Measurements from ENCODE around the gene CKM. TPM values are rescaled to one million over a fixed set of nuclear protein-coding genes. Genes with fewer than 3 reads are reported as not detected.

CKM gene
- total RNA-seq, 1 donor from 2014 or later: 3,974 TPM

- H3K4me1 ChIP-seq: peaks cover 10% of the 10 kb centered on the region
- H3K9me3 ChIP-seq (replicated peaks): no peaks in the 10 kb centered on the region
- intact Hi-C loops (cut with micrococcal nuclease): no loop called here
- H3K4me3 ChIP-seq: no peak overlapping the region
- H3K27ac ChIP-seq (replicated peaks): no peak overlapping the region
- no peak for TF ChIP-seq CTCF (IDR thresholded peaks at IDR 0.05; ENCODE audit: borderline replicate concordance)
- no peak for DNase-seq
- H3K36me3 ChIP-seq: peaks cover 9% of the 10 kb centered on the region
- no peaks in the 10 kb centered on the region for H3K27me3 ChIP-seq (ENCODE audit: low read depth)
These were observed 63.8 kb downstream of the CKM start for GRCh38 chr19:45258862-45259261.

- Histone ChIP-seq H3K27me3 (ENCODE audit: low read depth) (no peaks in the 10 kb centered on the region), H3K9me3 (replicated peaks) (no peaks in the 10 kb centered on the region), H3K36me3 (peaks cover 9% of the 10 kb centered on the region), H3K27ac (replicated peaks) (no peak overlapping the region), H3K4me1 (peaks cover 30% of the 10 kb centered on the region), H3K4me3 (no peak overlapping the region)
- DNase-seq: no peak
- intact Hi-C loops (cut with micrococcal nuclease): no loop called here
- TF ChIP-seq CTCF (IDR thresholded peaks at IDR 0.05; ENCODE audit: borderline replicate concordance): no peak
These were observed 65.8 kb downstream of the CKM start for GRCh38 chr19:45256836-45257235.

Other genes with a start within 250 kb of the CKM start
- gene ZNF296, start 246.4 kb downstream of the CKM start, total RNA-seq: not detected
- 15.9 TPM for gene GEMIN7, start 243.6 kb downstream of the CKM start, total RNA-seq
- 15.9 TPM for gene PPP1R37, start 229.7 kb downstream of the CKM start, total RNA-seq
- gene NKPD1, start 161.9 kb downstream of the CKM start, total RNA-seq: 0.05 TPM
- gene TRAPPC6A, start 144.6 kb downstream of the CKM start, total RNA-seq: 15.8 TPM
- gene BLOC1S3, start 144.1 kb downstream of the CKM start, total RNA-seq: 3.5 TPM
- 1.8 TPM for gene EXOC3L2, start 77.5 kb downstream of the CKM start, total RNA-seq
- gene MARK4, start 71.6 kb downstream of the CKM start, total RNA-seq: 26.5 TPM
- not detected for gene KLC3, start 17.9 kb upstream of the CKM start, total RNA-seq
- 11.4 TPM for gene ERCC2, start 47.7 kb upstream of the CKM start, total RNA-seq
- gene PPP1R13L, start 82.2 kb upstream of the CKM start, total RNA-seq: 207 TPM
- 5.2 TPM for gene POLR1G, start 83.8 kb upstream of the CKM start, total RNA-seq
- gene ERCC1, start 101.0 kb upstream of the CKM start, total RNA-seq: 108 TPM
- 0.33 TPM for gene FOSB, start 145.1 kb upstream of the CKM start, total RNA-seq
- gene RTN2, start 174.2 kb upstream of the CKM start, total RNA-seq: 19.1 TPM
- 0.19 TPM for gene PPM1N, start 175.6 kb upstream of the CKM start, total RNA-seq
- 32.8 TPM for gene VASP, start 184.6 kb upstream of the CKM start, total RNA-seq

Data from left ventricle myocardium inferior (tissue), 1 donor.